ENCODE results near the gene AIFM3.

Gene AIFM3

GRCh38 chr22:20983081-20983771 lies 16.2 kb downstream of the AIFM3 start:
- Histone ChIP-seq H2AFZ (ENCODE audit: low read depth, low read length) (no peak overlapping the region), H3K9ac (ENCODE audit: low read length) (peak overlapping the region; percentile 98), H3K4me1 (ENCODE audit: low read length) (peaks cover 16% of the 10 kb centered on the region), H3K27ac (ENCODE audit: low read length) (no peak overlapping the region), H3K36me3 (replicated peaks; ENCODE audit: low read depth, low read length) (peaks cover 22% of the 10 kb centered on the region), H3K9me3 (ENCODE audit: insufficient read depth, low read length) (no peaks in the 10 kb centered on the region), H3K27me3 (ENCODE audit: low read depth, low read length) (no peaks in the 10 kb centered on the region), H4K20me1 (ENCODE audit: insufficient read depth, low read length) (no peaks in the 10 kb centered on the region), H3K4me2 (ENCODE audit: low read length) (peak overlapping the region; percentile 97), H3K79me2 (ENCODE audit: low read length) (peaks cover 20% of the 10 kb centered on the region), H3K4me3 (ENCODE audit: low read length) (peak overlapping the region; percentile 96)
- TF ChIP-seq CTCF (IDR thresholded peaks at IDR 0.05; ENCODE audit: low read depth, low read length) (no peak), EZH2phosphoT487 (IDR thresholded peaks at IDR 0.05; ENCODE audit: low read depth) (no peak)

- H3K9ac ChIP-seq (ENCODE audit: low read length) = no peak overlapping the region
- peaks cover 14% of the 10 kb centered on the region for H3K4me1 ChIP-seq (ENCODE audit: low read length)
- no peak overlapping the region for H3K27ac ChIP-seq (ENCODE audit: low read length)
- no peak for TF ChIP-seq CTCF (IDR thresholded peaks at IDR 0.05; ENCODE audit: low read depth, low read length)
- TF ChIP-seq EZH2phosphoT487 (IDR thresholded peaks at IDR 0.05; ENCODE audit: low read depth) = no peak
- H3K9me3 ChIP-seq (ENCODE audit: insufficient read depth, low read length) = no peaks in the 10 kb centered on the region
- H2AFZ ChIP-seq (ENCODE audit: low read depth, low read length) = no peak overlapping the region
- peaks cover 27% of the 10 kb centered on the region for H3K36me3 ChIP-seq (replicated peaks; ENCODE audit: low read depth, low read length)
- peaks cover 20% of the 10 kb centered on the region for H3K79me2 ChIP-seq (ENCODE audit: low read length)
- H3K4me2 ChIP-seq (ENCODE audit: low read length) = no peak overlapping the region
- no peak overlapping the region for H3K4me3 ChIP-seq (ENCODE audit: low read length)
- no peaks in the 10 kb centered on the region for H4K20me1 ChIP-seq (ENCODE audit: insufficient read depth, low read length)
- H3K27me3 ChIP-seq (ENCODE audit: low read depth, low read length) = no peaks in the 10 kb centered on the region
Observed at GRCh38 chr22:20985720-20986119, 18.7 kb downstream of the AIFM3 start.

- TF ChIP-seq CTCF (IDR thresholded peaks at IDR 0.05; ENCODE audit: low read depth, low read length) (no peak), EZH2phosphoT487 (IDR thresholded peaks at IDR 0.05; ENCODE audit: low read depth) (no peak)
- H3K27me3 ChIP-seq (ENCODE audit: low read depth, low read length) = no peaks in the 10 kb centered on the region
- H2AFZ ChIP-seq (ENCODE audit: low read depth, low read length) = no peak overlapping the region
- peaks cover 29% of the 10 kb centered on the region for H3K36me3 ChIP-seq (replicated peaks; ENCODE audit: low read depth, low read length)
- H3K9me3 ChIP-seq (ENCODE audit: insufficient read depth, low read length) = no peaks in the 10 kb centered on the region
- H3K79me2 ChIP-seq (ENCODE audit: low read length) = peaks cover 16% of the 10 kb centered on the region
- H3K4me1 ChIP-seq (ENCODE audit: low read length) = peaks cover 8% of the 10 kb centered on the region
- no peaks in the 10 kb centered on the region for H4K20me1 ChIP-seq (ENCODE audit: insufficient read depth, low read length)
- H3K4me3 ChIP-seq (ENCODE audit: low read length) = no peak overlapping the region
- no peak overlapping the region for H3K9ac ChIP-seq (ENCODE audit: low read length)
- no peak overlapping the region for H3K27ac ChIP-seq (ENCODE audit: low read length)
- H3K4me2 ChIP-seq (ENCODE audit: low read length) = no peak overlapping the region
Observed at GRCh38 chr22:20986365-20986764, 19.3 kb downstream of the AIFM3 start.

- Histone ChIP-seq H3K9ac (ENCODE audit: low read length) (no peak overlapping the region), H3K27ac (ENCODE audit: low read length) (no peak overlapping the region), H3K9me3 (ENCODE audit: insufficient read depth, low read length) (no peaks in the 10 kb centered on the region), H3K4me1 (ENCODE audit: low read length) (peaks cover 8% of the 10 kb centered on the region), H3K4me2 (ENCODE audit: low read length) (no peak overlapping the region), H4K20me1 (ENCODE audit: insufficient read depth, low read length) (no peaks in the 10 kb centered on the region), H3K36me3 (replicated peaks; ENCODE audit: low read depth, low read length) (peaks cover 36% of the 10 kb centered on the region), H3K27me3 (ENCODE audit: low read depth, low read length) (no peaks in the 10 kb centered on the region), H3K79me2 (ENCODE audit: low read length) (peaks cover 11% of the 10 kb centered on the region), H3K4me3 (ENCODE audit: low read length) (no peak overlapping the region), H2AFZ (ENCODE audit: low read depth, low read length) (no peak overlapping the region)
- TF ChIP-seq EZH2phosphoT487 (IDR thresholded peaks at IDR 0.05; ENCODE audit: low read depth) (no peak), CTCF (IDR thresholded peaks at IDR 0.05; ENCODE audit: low read depth, low read length) (no peak)
Observed at GRCh38 chr22:20987375-20987774, 20.3 kb downstream of the AIFM3 start.

Data from OCI-LY3 (cell line).